Measurements from ENCODE around the gene PRKN.
A peak's percentile ranks its signal among the peaks of the same experiment; 100 is the strongest.

Gene PRKN

DNA sequence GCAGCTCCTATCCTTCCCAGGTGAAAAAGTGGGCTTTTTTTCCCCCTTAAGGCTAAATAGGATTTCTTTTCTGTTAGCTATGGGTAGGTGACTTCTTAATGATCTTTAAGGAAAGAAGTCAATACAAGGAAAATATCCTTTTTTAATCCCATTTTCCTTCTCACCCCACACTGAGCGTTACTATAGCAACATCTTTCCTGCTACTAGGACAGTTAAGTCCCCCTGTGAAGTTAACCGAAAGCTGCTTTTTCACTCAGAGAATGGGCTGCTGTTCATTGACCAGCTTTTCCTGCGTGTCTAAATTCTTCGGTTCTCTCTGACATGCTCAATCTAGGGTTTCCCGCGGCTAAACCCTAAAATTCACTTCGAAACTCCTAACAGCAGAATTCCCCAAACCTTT lies 1280.6 kb downstream of the PRKN start:
- TF ChIP-seq NFRKB (IDR thresholded peaks at IDR 0.05) (no peak), TARDBP (IDR thresholded peaks at IDR 0.05) (no peak), FOXA1 (IDR thresholded peaks at IDR 0.05) (no peak), ARNT (IDR thresholded peaks at IDR 0.05) (no peak), HDGF (IDR thresholded peaks at IDR 0.05; ENCODE audit: borderline replicate concordance) (no peak), ZNF384 (IDR thresholded peaks at IDR 0.05) (no peak), FOXM1 (IDR thresholded peaks at IDR 0.05; ENCODE audit: borderline replicate concordance) (no peak), ELF4 (IDR thresholded peaks at IDR 0.05) (no peak), SUZ12 (IDR thresholded peaks at IDR 0.05) (no peak), SP1 (IDR thresholded peaks at IDR 0.05) (no peak), BHLHE40 (IDR thresholded peaks at IDR 0.05; ENCODE audit: borderline replicate concordance) (no peak), CTBP1 (IDR thresholded peaks at IDR 0.05; ENCODE audit: borderline replicate concordance) (no peak), FOXK2 (IDR thresholded peaks at IDR 0.05) (no peak), L3MBTL2 (conservative IDR thresholded peaks at IDR 0.05) (no peak), LEF1 (IDR thresholded peaks at IDR 0.05; ENCODE audit: borderline replicate concordance) (no peak)
- TF ChIP-seq, protein P1, sequence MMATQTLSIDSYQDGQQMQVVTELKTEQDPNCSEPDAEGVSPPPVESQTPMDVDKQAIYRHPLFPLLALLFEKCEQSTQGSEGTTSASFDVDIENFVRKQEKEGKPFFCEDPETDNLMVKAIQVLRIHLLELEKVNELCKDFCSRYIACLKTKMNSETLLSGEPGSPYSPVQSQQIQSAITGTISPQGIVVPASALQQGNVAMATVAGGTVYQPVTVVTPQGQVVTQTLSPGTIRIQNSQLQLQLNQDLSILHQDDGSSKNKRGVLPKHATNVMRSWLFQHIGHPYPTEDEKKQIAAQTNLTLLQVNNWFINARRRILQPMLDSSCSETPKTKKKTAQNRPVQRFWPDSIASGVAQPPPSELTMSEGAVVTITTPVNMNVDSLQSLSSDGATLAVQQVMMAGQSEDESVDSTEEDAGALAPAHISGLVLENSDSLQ (IDR thresholded peaks at IDR 0.05): no peak
- ChIA-PET CTCF (no interaction called here), POLR2A (no interaction called here)
- DNase-seq (ENCODE audit: extremely low spot score): no peak

DNA sequence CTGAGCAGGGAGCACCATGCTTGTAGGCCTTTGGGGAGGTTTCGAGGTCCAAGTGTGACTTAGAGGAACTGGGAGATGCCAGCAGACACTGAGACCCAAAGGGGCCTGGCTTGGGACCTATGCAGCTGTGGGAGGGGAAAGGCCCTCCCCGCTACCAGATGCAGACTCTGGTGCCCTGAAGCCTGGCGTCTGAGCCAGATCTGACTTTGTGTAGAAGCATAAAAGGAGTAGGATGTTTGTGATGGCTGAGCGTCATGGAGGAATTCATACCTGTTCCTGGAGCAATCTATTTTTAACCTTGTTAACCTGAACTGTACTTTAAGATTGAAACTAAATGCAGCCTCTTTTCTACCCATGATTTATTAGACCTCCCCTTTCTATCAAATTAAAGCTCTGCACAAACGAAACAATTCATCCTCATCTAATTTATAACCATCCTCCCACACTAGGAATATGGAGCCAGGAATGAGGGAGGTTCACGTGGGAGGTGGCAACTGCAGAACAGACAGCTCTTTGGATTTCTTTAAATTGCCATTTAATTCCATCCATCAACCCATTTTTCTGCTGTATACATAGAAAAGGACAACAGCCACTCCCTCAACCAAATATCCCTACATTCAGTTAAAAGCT lies 1281.2 kb downstream of the PRKN start:
- ChIA-PET CTCF (no interaction called here), POLR2A (no interaction called here)
- no peak for DNase-seq (ENCODE audit: extremely low spot score)
- TF ChIP-seq SP1 (IDR thresholded peaks at IDR 0.05) (no peak), FOXM1 (IDR thresholded peaks at IDR 0.05; ENCODE audit: borderline replicate concordance) (no peak), LEF1 (IDR thresholded peaks at IDR 0.05; ENCODE audit: borderline replicate concordance) (no peak), FOXK2 (IDR thresholded peaks at IDR 0.05) (no peak), ELF4 (IDR thresholded peaks at IDR 0.05) (no peak), ZNF384 (IDR thresholded peaks at IDR 0.05) (no peak), ARNT (IDR thresholded peaks at IDR 0.05) (no peak), BHLHE40 (IDR thresholded peaks at IDR 0.05; ENCODE audit: borderline replicate concordance) (no peak), SUZ12 (IDR thresholded peaks at IDR 0.05) (no peak), TARDBP (IDR thresholded peaks at IDR 0.05) (no peak), NFRKB (IDR thresholded peaks at IDR 0.05) (no peak), L3MBTL2 (conservative IDR thresholded peaks at IDR 0.05) (no peak)
- TF ChIP-seq, protein P1 (IDR thresholded peaks at IDR 0.05): no peak

DNA sequence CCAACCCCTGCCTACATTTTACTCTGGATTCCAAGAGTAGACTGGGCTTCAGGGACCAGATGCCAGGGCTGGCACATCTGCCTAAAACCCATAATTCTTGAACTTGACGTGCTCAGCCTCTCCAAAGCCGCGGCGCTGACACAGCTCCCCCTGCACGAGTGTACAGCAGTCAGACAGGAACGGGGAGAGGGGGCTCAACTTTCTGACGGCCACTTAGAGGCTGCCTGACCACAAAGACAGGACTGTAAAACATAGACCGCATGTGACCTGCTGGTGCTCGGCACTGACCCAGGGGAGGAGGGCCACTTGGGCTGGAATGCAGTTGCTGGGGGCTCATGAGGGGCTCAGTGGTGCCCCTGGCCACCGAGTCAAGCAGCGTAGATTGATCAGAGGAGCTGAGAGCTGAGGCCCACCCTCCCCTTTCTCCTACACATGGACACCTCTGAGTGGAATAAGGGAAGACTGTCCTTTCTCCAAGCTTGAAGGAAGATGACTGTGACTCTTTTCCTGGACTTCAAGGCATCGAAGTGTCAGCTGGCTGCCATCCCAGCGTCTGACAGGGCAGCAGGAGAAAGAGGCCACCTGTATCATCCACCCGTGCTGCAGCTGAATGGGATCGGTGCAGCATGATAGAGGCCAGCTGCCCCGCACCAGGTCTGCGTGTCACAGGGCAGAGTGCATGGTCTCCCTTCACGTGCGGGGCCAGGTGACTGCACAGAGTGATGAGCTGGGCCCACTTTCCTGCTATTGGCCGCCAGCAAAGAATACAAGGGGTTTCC lies 1282.4 kb downstream of the PRKN start:
- no peak for TF ChIP-seq SP1 (IDR thresholded peaks at IDR 0.05)
- TF ChIP-seq FOXA1 (IDR thresholded peaks at IDR 0.05): no peak
- TF ChIP-seq, protein P1 (IDR thresholded peaks at IDR 0.05): no peak
- TF ChIP-seq HDGF (IDR thresholded peaks at IDR 0.05; ENCODE audit: borderline replicate concordance): no peak
- no peak for TF ChIP-seq LEF1 (IDR thresholded peaks at IDR 0.05; ENCODE audit: borderline replicate concordance)
- TF ChIP-seq L3MBTL2 (conservative IDR thresholded peaks at IDR 0.05): no peak
- no peak for TF ChIP-seq FOXK2 (IDR thresholded peaks at IDR 0.05)
- no peak for TF ChIP-seq ELF4 (IDR thresholded peaks at IDR 0.05)
- TF ChIP-seq ARNT (IDR thresholded peaks at IDR 0.05): no peak
- DNase-seq (ENCODE audit: extremely low spot score): no peak
- ChIA-PET CTCF (no interaction called here), POLR2A (no interaction called here)

DNA sequence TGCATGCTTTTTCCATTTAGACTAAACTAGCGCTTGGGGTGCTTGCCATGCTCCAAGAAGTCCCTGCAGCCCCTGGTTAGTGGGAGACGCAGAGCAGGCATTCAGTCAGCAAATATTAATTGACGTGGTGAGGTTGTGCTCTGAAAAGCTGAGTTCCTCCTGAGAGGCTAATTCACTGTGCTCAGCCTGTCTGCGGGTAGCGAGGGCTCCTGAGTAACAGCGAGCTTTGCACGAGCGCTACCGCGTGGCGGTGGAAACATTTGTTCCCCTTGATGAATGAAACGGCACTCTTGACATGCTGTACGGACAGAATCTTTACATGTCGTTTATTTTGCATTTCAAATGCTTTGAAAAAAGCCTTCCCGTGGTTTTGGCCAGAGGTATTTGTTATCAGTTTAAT lies 1283.1 kb downstream of the PRKN start:
- ChIA-PET CTCF (interaction anchor here (1.0 kb wide), 1 partner anchor 26 kb away, joined by 5 read pairs; no protein-coding TSS in a partner anchor), POLR2A (no interaction called here)
- TF ChIP-seq SUZ12 (IDR thresholded peaks at IDR 0.05) (no peak), LEF1 (IDR thresholded peaks at IDR 0.05; ENCODE audit: borderline replicate concordance) (no peak), ARNT (IDR thresholded peaks at IDR 0.05) (no peak), SP1 (IDR thresholded peaks at IDR 0.05) (no peak), NFRKB (IDR thresholded peaks at IDR 0.05) (no peak), FOXA1 (IDR thresholded peaks at IDR 0.05) (no peak), CTBP1 (IDR thresholded peaks at IDR 0.05; ENCODE audit: borderline replicate concordance) (no peak), ZNF384 (IDR thresholded peaks at IDR 0.05) (no peak)
- DNase-seq (ENCODE audit: extremely low spot score): no peak

DNA sequence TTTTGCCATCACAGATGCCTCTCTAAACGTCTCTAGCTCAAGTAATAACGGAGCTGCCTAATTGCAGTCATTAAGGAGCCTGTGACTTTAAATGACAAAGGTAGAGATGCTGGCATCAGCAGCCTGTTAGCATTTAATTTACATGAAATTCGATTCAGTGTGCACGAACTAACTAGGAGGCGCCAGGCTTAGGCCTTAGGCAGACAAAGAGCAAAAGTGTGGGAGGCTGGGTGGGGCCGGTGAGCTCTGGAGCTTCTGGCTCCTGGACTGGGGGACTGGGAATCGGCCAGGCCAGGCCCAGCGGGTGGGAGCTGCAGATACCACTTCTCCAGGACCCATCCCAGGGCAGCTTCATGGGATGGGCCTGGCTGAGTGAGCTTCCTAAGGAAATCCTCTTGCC lies 1283.7 kb downstream of the PRKN start:
- ChIA-PET CTCF (interaction anchor here (1.0 kb wide), 2 partner anchors 26 to 197 kb away, joined by 4 to 5 read pairs; no protein-coding TSS in a partner anchor), POLR2A (no interaction called here)
- no peak for TF ChIP-seq L3MBTL2 (conservative IDR thresholded peaks at IDR 0.05)
- TF ChIP-seq TARDBP (IDR thresholded peaks at IDR 0.05): no peak
- TF ChIP-seq NFRKB (IDR thresholded peaks at IDR 0.05): no peak
- TF ChIP-seq ELF4 (IDR thresholded peaks at IDR 0.05): no peak
- no peak for TF ChIP-seq ARNT (IDR thresholded peaks at IDR 0.05)
- TF ChIP-seq FOXM1 (IDR thresholded peaks at IDR 0.05; ENCODE audit: borderline replicate concordance): no peak
- TF ChIP-seq SUZ12 (IDR thresholded peaks at IDR 0.05): no peak
- no peak for TF ChIP-seq BHLHE40 (IDR thresholded peaks at IDR 0.05; ENCODE audit: borderline replicate concordance)
- TF ChIP-seq, protein P1 (IDR thresholded peaks at IDR 0.05): no peak
- no peak for TF ChIP-seq ZNF384 (IDR thresholded peaks at IDR 0.05)
- no peak for TF ChIP-seq FOXK2 (IDR thresholded peaks at IDR 0.05)
- TF ChIP-seq FOXA1 (IDR thresholded peaks at IDR 0.05): no peak
- TF ChIP-seq LEF1 (IDR thresholded peaks at IDR 0.05; ENCODE audit: borderline replicate concordance): no peak
- TF ChIP-seq HDGF (IDR thresholded peaks at IDR 0.05; ENCODE audit: borderline replicate concordance): no peak
- TF ChIP-seq SP1 (IDR thresholded peaks at IDR 0.05): no peak
- no peak for TF ChIP-seq CTBP1 (IDR thresholded peaks at IDR 0.05; ENCODE audit: borderline replicate concordance)
- peak; percentile 20 for DNase-seq (ENCODE audit: extremely low spot score)

Measured in HEK293T (cell line).